Central memory CD4-positive, alpha-beta T cell (primary cell): Measurements from ENCODE around the gene HBB.

ENCODE experiments used
- DNase-seq: peaks from one replicate; pipeline ENCODE4 v3.0.0; 2022

The HBB gene

GRCh38 chr11:5247472-5248192, 20.8 kb upstream of the HBB start:
- DNase-seq = no peak

- no peak for DNase-seq
Measured at GRCh38 chr11:5246772-5247471, 20.1 kb upstream of the HBB start.

- DNase-seq = no peak
Measured at GRCh38 chr11:5245155-5245554, 18.3 kb upstream of the HBB start.

- DNase-seq = no peak
Measured at GRCh38 chr11:5243816-5244180, 16.9 kb upstream of the HBB start.

- DNase-seq = no peak
Measured at GRCh38 chr11:5242933-5243815, 16.3 kb upstream of the HBB start.

GRCh38 chr11:5242208-5242607, 15.3 kb upstream of the HBB start:
- no peak for DNase-seq

GRCh38 chr11:5241458-5241857, 14.6 kb upstream of the HBB start:
- DNase-seq = no peak

GRCh38 chr11:5240458-5240857, 13.6 kb upstream of the HBB start:
- DNase-seq = no peak

GRCh38 chr11:5240056-5240455, 13.2 kb upstream of the HBB start:
- DNase-seq = no peak

GRCh38 chr11:5239046-5239445, 12.2 kb upstream of the HBB start:
- DNase-seq = no peak

- DNase-seq = no peak
Measured at GRCh38 chr11:5238486-5238885, 11.6 kb upstream of the HBB start.

- no peak for DNase-seq
Measured at GRCh38 chr11:5237420-5237819, 10.5 kb upstream of the HBB start.

GRCh38 chr11:5235364-5236095, 8.7 kb upstream of the HBB start:
- no peak for DNase-seq

- no peak for DNase-seq
Measured at GRCh38 chr11:5234381-5234834, 7.5 kb upstream of the HBB start, which contains the start of gene HBD. HBD (minus strand) TSS chr11:5234483; CDS start chr11:5234433, 50 bp downstream.

- DNase-seq = no peak
Measured at GRCh38 chr11:5233307-5233706, 6.4 kb upstream of the HBB start.

GRCh38 chr11:5232821-5233220, 6.0 kb upstream of the HBB start:
- no peak for DNase-seq

- no peak for DNase-seq
Measured at GRCh38 chr11:5232176-5232575, 5.3 kb upstream of the HBB start.

- DNase-seq = no peak
Measured at GRCh38 chr11:5231111-5231510, 4.2 kb upstream of the HBB start.

GRCh38 chr11:5230266-5230665, 3.4 kb upstream of the HBB start:
- DNase-seq = no peak

GRCh38 chr11:5229796-5230195, 2.9 kb upstream of the HBB start:
- no peak for DNase-seq

GRCh38 chr11:5229356-5229755, 2.5 kb upstream of the HBB start:
- DNase-seq = no peak

GRCh38 chr11:5228124-5228523, 1.3 kb upstream of the HBB start:
- DNase-seq = no peak

GRCh38 chr11:5227681-5228080, 810 bp upstream of the HBB start:
- no peak for DNase-seq
